Endometrial microvascular endothelial cells (primary cell): ENCODE measurements around the gene TJP1. TPM values are rescaled to one million over a fixed set of nuclear protein-coding genes. Genes with fewer than 3 reads are reported as not detected.

Source experiments
- in situ Hi-C: cut with HindIII; loops from 2 replicates; pipeline ENCODE4 v1.10.0; 2017; ENCODE audit warnings: low sequenced_read_pairs, low pct_unique_long_range_greater_than_20kb; ENCODE audit errors: inconsistent ontology term
- total RNA-seq: library from RNA; depleted of rRNA; stranded (reverse); fragments of >200 nt; gene quantifications from one replicate; pipeline ENCODE4 v1.2.3, GENCODE V29; 2015; ENCODE audit errors: inconsistent ontology term

Gene TJP1
- total RNA-seq, 1 donor from 2014 or later = 56.6 TPM

- in situ Hi-C loops = no loop called here
Measured at GRCh38 chr15:29690765-29691475, 131.3 kb downstream of the TJP1 start.

- in situ Hi-C loops = no loop called here
Measured at GRCh38 chr15:29689287-29689986, 132.8 kb downstream of the TJP1 start.

- in situ Hi-C loops = no loop called here
Measured at GRCh38 chr15:29688506-29689286, 133.6 kb downstream of the TJP1 start.

DNA sequence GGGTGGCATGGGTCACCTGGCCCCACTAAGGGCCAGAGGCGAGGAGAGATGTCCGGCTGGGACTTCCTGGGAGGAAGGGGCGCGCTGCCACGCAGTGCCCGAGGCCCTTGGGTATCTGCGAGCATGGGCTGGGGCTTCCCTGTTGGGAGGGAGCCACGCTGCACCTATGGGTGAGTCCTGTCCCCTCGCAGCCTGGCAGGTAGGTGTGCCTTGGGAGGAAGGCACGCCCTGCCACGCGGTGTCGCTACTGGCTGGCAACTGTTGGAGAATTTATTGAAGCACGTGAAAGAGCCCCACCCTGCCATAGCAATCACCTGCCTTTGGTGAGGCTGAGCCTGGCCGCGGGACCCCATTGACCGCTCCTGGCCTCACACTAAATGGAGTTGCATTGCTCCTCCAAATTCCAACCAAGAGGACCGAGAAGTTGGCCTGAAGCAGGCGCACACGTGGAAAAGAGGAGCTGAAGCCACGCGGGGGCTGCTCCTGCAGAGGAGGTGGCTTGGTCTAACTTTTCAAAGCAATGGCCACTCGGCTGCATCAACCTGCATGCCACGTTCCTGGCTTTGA is 134.2 kb downstream of the TJP1 start:
- in situ Hi-C loops = no loop called here

DNA sequence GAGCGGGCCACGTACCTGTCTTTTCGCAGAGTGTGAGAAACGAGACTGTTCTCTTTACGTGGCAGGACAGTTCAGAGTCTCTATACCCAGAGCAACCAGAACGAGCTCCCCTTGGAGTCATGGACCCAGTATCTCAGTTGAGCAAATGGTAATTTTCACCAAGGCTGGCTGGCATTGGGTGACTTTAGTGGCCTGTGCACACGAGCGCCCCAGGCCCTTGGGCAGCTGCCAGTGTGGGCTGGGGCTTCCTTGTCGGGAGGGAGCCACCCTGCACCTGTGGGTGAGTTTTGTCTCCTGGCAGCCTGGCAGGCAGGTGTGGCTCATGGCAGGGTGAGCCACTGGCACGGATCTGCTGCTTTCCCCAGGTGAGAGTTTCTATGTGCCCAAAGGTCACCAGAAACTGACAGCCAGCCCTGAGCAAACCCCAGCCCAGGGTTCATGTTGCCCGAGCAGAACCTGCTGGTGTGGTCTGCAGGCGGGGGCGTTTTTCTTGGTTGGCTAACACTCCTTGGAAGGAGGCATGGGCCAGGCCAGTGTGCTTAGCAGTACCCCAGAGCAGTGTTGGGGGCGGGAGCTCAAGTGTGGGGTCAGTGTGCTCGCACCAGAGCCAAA is 135.0 kb downstream of the TJP1 start:
- in situ Hi-C loops = no loop called here

GRCh38 chr15:29686445-29687203 is 135.6 kb downstream of the TJP1 start:
- in situ Hi-C loops = no loop called here

GRCh38 chr15:29686079-29686425 is 136.2 kb downstream of the TJP1 start:
- in situ Hi-C loops = no loop called here

DNA sequence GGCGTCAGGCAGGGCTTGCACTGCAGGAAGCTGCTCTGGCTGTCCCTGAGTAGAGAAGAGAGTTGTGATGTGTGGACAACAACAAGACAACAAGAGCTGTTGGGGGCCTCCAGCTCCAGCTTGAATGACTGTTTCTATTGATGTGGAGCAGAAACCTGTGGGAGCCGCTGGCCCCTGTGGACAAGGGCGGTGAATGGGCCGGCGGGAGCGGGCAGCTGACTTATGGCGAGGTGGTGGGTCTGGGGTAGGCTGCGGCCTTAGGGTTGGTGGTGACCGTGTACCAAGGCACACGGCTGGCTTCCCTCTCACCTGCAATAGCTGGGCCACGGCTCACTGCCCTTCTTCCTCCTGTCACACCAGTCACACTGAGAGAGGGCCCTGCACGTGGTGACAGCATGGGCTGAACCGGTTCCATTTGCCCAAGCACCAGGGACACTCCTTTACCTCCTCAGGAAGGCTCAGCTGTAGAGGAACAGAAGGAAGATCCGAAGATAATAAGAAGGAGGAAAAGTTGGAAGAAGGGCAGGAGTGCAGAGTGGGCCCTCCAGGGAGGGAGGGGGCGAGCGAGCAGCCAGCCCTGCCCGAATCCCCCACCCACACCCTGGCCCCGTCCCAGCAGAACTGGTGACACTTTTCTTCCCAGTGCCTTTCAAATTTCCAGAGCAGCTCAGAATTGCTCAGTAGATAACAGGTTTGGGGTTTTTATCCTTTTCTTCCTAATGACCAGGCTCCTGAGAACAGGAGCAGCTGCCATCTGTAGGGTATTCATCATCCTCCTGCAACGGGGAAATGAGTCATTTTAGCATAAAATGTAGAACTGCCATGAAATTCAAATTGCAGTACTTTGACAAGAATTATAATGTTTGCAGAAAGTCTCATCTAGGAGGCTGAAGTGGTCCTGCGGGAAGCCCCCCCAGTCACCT is 136.9 kb downstream of the TJP1 start:
- in situ Hi-C loops = no loop called here

DNA sequence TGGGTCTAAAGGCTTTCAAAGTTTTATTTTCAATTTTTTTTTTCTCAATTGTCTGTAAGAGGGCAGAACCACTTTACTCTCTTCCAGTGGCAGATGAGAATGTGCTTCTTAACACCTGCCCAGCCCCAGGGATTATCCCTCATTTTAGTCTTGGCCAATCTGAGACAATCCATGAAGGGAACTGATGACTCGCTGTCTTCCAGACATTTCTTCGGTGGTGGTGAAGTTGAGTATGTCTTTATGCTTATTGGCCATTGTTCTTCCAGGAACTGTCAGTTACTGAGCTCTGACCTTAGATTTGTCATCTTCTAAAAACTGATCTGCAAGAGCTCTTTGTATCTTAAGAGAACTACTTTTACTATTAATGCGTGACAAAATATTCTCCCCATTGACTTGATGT is 139.5 kb downstream of the TJP1 start:
- in situ Hi-C loops = no loop called here

DNA sequence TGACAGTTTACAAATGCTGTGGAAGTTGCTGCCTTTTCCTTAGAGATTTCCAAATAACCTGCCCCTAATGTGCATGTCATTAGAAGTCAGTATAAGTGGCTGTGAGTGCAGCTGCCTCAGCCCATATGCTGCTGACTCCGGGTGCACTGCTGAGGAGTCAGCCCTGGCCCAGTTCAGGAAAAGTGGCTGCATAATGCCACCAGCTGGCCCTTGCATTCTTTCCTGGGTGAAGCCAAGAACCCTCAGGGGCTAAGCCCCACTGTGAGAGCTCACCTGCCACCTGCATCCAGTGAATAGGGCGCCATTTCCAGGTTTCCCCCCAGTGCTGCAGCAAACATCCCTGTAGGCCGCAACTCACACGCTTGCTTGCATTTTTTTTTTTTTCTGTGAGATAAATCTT is 139.9 kb downstream of the TJP1 start:
- in situ Hi-C loops = no loop called here

DNA sequence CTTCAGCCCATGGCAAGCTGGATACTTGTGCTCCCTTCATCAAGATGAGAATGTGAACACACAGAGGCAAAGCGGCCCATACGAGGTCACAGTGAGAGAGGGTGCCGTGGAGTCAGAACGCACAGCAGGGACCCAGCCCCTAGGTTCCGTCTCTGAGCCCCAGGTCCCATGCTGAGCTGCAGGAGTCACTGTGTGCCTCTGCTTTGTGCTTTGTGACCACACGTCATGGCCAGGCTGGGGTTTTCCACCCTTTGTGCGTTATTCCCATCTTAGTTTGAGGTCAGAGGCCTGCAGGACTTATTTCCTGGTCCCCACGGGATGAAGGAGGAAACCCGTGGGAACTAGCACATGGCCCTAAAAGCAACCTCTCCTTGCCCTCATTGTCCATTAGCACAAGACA is 140.3 kb downstream of the TJP1 start:
- in situ Hi-C loops = no loop called here

GRCh38 chr15:29681166-29681845 is 141.0 kb downstream of the TJP1 start:
- in situ Hi-C loops = no loop called here

GRCh38 chr15:29680465-29681165 is 141.7 kb downstream of the TJP1 start:
- in situ Hi-C loops = no loop called here

DNA sequence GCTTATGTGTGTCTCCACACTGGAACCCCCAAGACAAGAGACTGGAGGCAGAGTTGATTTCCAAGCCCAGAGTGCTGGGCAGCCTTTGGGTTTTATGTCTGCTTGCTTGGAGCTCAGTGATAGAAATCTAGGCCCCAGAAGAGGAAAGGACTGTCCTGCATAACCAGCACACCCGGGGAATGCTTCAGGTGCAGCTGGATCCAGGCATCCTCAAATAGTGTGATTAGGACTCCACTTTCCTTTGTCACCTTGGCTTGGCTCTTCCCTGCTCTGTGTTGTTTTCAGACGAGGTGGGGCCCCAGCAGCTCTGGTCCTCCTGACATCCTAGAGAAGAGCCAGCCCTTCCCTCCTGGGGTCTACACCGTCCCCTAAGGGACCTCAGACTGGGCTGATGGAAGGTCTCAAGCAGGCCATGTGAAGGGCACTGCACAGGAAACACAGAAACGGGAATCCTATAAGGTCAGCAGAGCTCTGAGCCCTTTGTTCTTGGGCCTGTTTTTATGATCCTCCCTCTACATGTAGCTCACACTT is 143.7 kb downstream of the TJP1 start:
- in situ Hi-C loops = no loop called here

DNA sequence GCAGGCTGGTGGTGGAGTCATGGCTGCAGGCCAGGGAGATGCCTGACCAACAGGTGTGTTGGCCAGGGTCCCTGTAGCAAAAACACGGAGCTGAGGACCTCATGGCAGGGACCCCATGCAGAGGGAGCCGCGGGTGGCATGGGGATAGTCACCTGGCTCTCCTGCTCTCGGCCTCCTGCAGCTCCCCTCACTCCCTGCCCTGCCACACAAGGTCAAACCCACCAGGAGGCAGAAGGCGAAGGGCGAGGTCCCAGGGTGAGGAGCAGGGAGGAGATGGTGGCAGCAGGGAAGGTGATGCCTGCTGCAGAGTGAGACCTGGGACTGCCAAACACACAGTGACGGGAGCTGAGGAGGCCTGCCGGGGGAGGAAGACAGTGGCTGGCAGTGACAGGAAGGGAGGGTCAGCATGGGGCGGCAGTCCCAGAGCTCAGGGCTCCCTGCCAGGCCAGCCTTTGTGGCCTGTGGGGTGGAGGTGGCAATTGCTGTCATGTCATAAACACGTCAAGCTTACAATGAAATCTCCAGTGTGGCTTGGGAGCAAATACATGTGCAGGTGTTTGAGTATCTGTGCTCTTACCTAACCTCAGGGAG is 144.3 kb downstream of the TJP1 start:
- in situ Hi-C loops = no loop called here

DNA sequence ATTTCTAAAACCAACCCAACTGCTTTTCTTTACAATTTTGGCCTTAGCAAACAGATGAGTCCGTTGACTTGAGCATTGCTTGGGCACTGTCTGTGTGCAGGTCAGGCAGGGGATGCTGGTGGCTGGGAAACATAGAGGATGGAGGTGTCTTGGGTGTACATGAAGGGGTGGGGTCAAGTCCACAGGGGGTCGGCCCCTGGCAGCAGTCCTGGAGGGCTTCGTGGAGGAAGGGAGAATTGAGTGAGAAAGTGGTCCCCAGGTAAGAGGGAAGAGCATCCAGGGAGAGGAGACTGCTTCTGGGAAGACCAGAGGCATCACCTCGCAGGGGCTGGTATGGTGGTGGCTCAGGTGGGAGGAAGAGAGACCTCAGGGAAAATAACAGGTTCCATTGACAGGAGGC is 144.8 kb downstream of the TJP1 start:
- in situ Hi-C loops = no loop called here
